ENCODE measurements around the gene ACBD4. TPM values are rescaled to one million over a fixed set of nuclear protein-coding genes. Genes with fewer than 3 reads are reported as not detected.

Gene ACBD4
- polyA plus RNA-seq, 1 experiment = 4.0 TPM

- H3K9me3 ChIP-seq (ENCODE audit: control insufficient read depth, insufficient read depth, low read length) = no peaks in the 10 kb centered on the region
- no peak overlapping the region for H3K4me3 ChIP-seq (ENCODE audit: low read depth, low read length)
- TF ChIP-seq CTCF (IDR thresholded peaks at IDR 0.05; ENCODE audit: low read depth, low read length) = no peak
- CTCF ChIA-PET = interaction anchor here (0.7 to 3.2 kb wide), 4 partner anchors 22 to 40 kb away, joined by 4 to 25 read pairs (median 12); partner anchors contain the start of gene ACBD4
- no peak for DNase-seq (ENCODE audit: low read depth, low spot score)
- POLR2A ChIA-PET = interaction anchor here (0.7 to 1.4 kb wide), 4 partner anchors 14 to 27 kb away, joined by 3 to 23 read pairs (median 6); partner anchors contain the start of genes HEXIM1 and HEXIM2
- peak overlapping the region; percentile 39 for H3K27ac ChIP-seq (ENCODE audit: low read depth, low read length)
- no peaks in the 10 kb centered on the region for H3K27me3 ChIP-seq (ENCODE audit: control insufficient read depth, insufficient read depth, low read length)
Observed at GRCh38 chr17:45175759-45176115, 40.2 kb downstream of the ACBD4 start.

- H3K9me3 ChIP-seq (ENCODE audit: control insufficient read depth, insufficient read depth, low read length) = no peaks in the 10 kb centered on the region
- CTCF ChIA-PET = interaction anchor here (1.4 to 3.2 kb wide), 2 partner anchors 21 to 42 kb away, joined by 5 to 25 read pairs; partner anchors contain the start of gene ACBD4
- no peak for TF ChIP-seq CTCF (IDR thresholded peaks at IDR 0.05; ENCODE audit: low read depth, low read length)
- H3K4me3 ChIP-seq (ENCODE audit: low read depth, low read length) = no peak overlapping the region
- no peak overlapping the region for H3K27ac ChIP-seq (ENCODE audit: low read depth, low read length)
- no peaks in the 10 kb centered on the region for H3K27me3 ChIP-seq (ENCODE audit: control insufficient read depth, insufficient read depth, low read length)
- no peak for DNase-seq (ENCODE audit: low read depth, low spot score)
- POLR2A ChIA-PET = no interaction called here
Observed at GRCh38 chr17:45177563-45177962, 42.1 kb downstream of the ACBD4 start.

- DNase-seq (ENCODE audit: low read depth, low spot score) = no peak
- H3K9me3 ChIP-seq (ENCODE audit: control insufficient read depth, insufficient read depth, low read length) = no peaks in the 10 kb centered on the region
- no peak for TF ChIP-seq CTCF (IDR thresholded peaks at IDR 0.05; ENCODE audit: low read depth, low read length)
- CTCF ChIA-PET = interaction anchor here (1.0 to 3.8 kb wide), 3 partner anchors 11 to 49 kb away, joined by 4 to 16 read pairs (median 13); partner anchors contain the start of gene ACBD4
- H3K27ac ChIP-seq (ENCODE audit: low read depth, low read length) = no peak overlapping the region
- no peak overlapping the region for H3K4me3 ChIP-seq (ENCODE audit: low read depth, low read length)
- POLR2A ChIA-PET = no interaction called here
- H3K27me3 ChIP-seq (ENCODE audit: control insufficient read depth, insufficient read depth, low read length) = no peaks in the 10 kb centered on the region
Observed at GRCh38 chr17:45184144-45184543, 48.7 kb downstream of the ACBD4 start.

- no peak overlapping the region for H3K27ac ChIP-seq (ENCODE audit: low read depth, low read length)
- ChIA-PET POLR2A (no interaction called here), CTCF (interaction anchor here (3.8 kb wide), 1 partner anchor 11 kb away, joined by 16 read pairs; no protein-coding TSS in a partner anchor)
- no peak for TF ChIP-seq CTCF (IDR thresholded peaks at IDR 0.05; ENCODE audit: low read depth, low read length)
- H3K27me3 ChIP-seq (ENCODE audit: control insufficient read depth, insufficient read depth, low read length) = peaks cover 2% of the 10 kb centered on the region
- H3K9me3 ChIP-seq (ENCODE audit: control insufficient read depth, insufficient read depth, low read length) = no peaks in the 10 kb centered on the region
- no peak for DNase-seq (ENCODE audit: low read depth, low spot score)
- H3K4me3 ChIP-seq (ENCODE audit: low read depth, low read length) = no peak overlapping the region
Observed at GRCh38 chr17:45186801-45187354, 51.4 kb downstream of the ACBD4 start.

- CTCF ChIA-PET = interaction anchor here (0.6 to 2.6 kb wide), 4 partner anchors 9 to 55 kb away, joined by 3 to 17 read pairs (median 9); partner anchors contain the start of gene ACBD4
- peaks cover 2% of the 10 kb centered on the region for H3K27me3 ChIP-seq (ENCODE audit: control insufficient read depth, insufficient read depth, low read length)
- no peaks in the 10 kb centered on the region for H3K9me3 ChIP-seq (ENCODE audit: control insufficient read depth, insufficient read depth, low read length)
- TF ChIP-seq CTCF (IDR thresholded peaks at IDR 0.05; ENCODE audit: low read depth, low read length) = no peak
- POLR2A ChIA-PET = interaction anchor here (1.4 kb wide), 1 partner anchor 40 kb away, joined by 9 read pairs; the partner anchor contains the start of gene HEXIM1
- no peak for DNase-seq (ENCODE audit: low read depth, low spot score)
- H3K27ac ChIP-seq (ENCODE audit: low read depth, low read length) = no peak overlapping the region
- no peak overlapping the region for H3K4me3 ChIP-seq (ENCODE audit: low read depth, low read length)
Observed at GRCh38 chr17:45189009-45189408, 53.5 kb downstream of the ACBD4 start.

Data from AG04450 (cell line).